ENCODE data around the gene CEPT1.

GRCh38 chr1:111214884-111215283 is 74.9 kb downstream of the CEPT1 start:
- TF ChIP-seq CTCF (conservative IDR thresholded peaks at IDR 0.05; ENCODE audit: low read depth, low read length) (no peak), POLR2A (IDR thresholded peaks at IDR 0.05; ENCODE audit: low read depth, low read length) (no peak), SMC3 (IDR thresholded peaks at IDR 0.05; ENCODE audit: low read depth, low read length) (no peak), MAZ (IDR thresholded peaks at IDR 0.05; ENCODE audit: borderline replicate concordance, low read depth, low read length) (no peak), MAFK (IDR thresholded peaks at IDR 0.05; ENCODE audit: low read depth, low read length) (no peak), USF2 (IDR thresholded peaks at IDR 0.05; ENCODE audit: low read depth, low read length) (no peak), BHLHE40 (IDR thresholded peaks at IDR 0.05; ENCODE audit: low read depth, low read length) (no peak)

All from IMR-90 (cell line).